RWPE2 (cell line): ENCODE data around the gene LCK.
A peak's percentile ranks its signal among the peaks of the same experiment; 100 is the strongest.
"Not testable (repeated sequence)": the region's sequence is repeated elsewhere in the genome, so short reads cannot be mapped to it uniquely, and the experiment has no call there.

ENCODE experiments used
- ATAC-seq: fragments of 200-7000 bp; cut with Tn5 transposase; 3 replicates; pipeline ENCODE4 v1.9.1; 2021; ENCODE audit warnings: low read depth
- DNase-seq: peaks from one replicate; pipeline ENCODE4 v3.0.0-alpha.2; 2020; ENCODE audit warnings: low spot score
- H3K27ac ChIP-seq: fragments of 450-650 bp; 2 replicates; pipeline ENCODE4 v1.5.1; 2017; ENCODE audit warnings: mild to moderate bottlenecking; ENCODE audit not compliant: poor library complexity, severe bottlenecking
- H3K27me3 ChIP-seq: fragments of 250-450 bp; sonication (Bioruptor Pico); 2 replicates; pipeline ENCODE4 v1.5.1; 2021; ENCODE audit warnings: mild to moderate bottlenecking, moderate library complexity; ENCODE audit not compliant: insufficient read depth, poor library complexity, severe bottlenecking
- H3K36me3 ChIP-seq: fragments of 250-450 bp; sonication (Bioruptor Pico); 2 replicates; pipeline ENCODE4 v1.5.1; 2020; ENCODE audit warnings: low read depth, mild to moderate bottlenecking, moderate library complexity
- H3K4me1 ChIP-seq: fragments of 250-450 bp; sonication (Bioruptor Pico); 2 replicates; pipeline ENCODE4 v1.5.1; 2021; ENCODE audit warnings: mild to moderate bottlenecking, moderate library complexity; ENCODE audit not compliant: insufficient read depth, poor library complexity, severe bottlenecking
- H3K4me3 ChIP-seq: fragments of 250-450 bp; sonication (Bioruptor Pico); 2 replicates; pipeline ENCODE4 v1.5.1; 2021; ENCODE audit warnings: mild to moderate bottlenecking, moderate library complexity; ENCODE audit not compliant: severe bottlenecking
- H3K9me3 ChIP-seq: fragments of 250-450 bp; sonication (Bioruptor Pico); 2 replicates; pipeline ENCODE4 v1.5.1; 2021; ENCODE audit warnings: mild to moderate bottlenecking, moderate library complexity; ENCODE audit not compliant: severe bottlenecking
- CTCF ChIP-seq: fragments of 450-650 bp; IDR thresholded peaks from one replicate; pipeline ENCODE4 v1.5.1; 2017; ENCODE audit warnings: mild to moderate bottlenecking, moderate library complexity; ENCODE audit not compliant: poor library complexity, severe bottlenecking

Gene LCK

GRCh38 chr1:32276032-32276782 lies 25.1 kb downstream of the LCK start:
- Histone ChIP-seq H3K27ac (no peak overlapping the region), H3K4me3 (no peak overlapping the region), H3K36me3 (no peaks in the 10 kb centered on the region), H3K4me1 (peaks cover 13% of the 10 kb centered on the region), H3K27me3 (no peaks in the 10 kb centered on the region), H3K9me3 (no peaks in the 10 kb centered on the region)
- DNase-seq (no peak), ATAC-seq (no peak)
- TF ChIP-seq CTCF: no peak

- not testable (repeated sequence) for DNase-seq, H3K4me1 ChIP-seq, H3K9me3 ChIP-seq, H3K27me3 ChIP-seq, H3K27ac ChIP-seq, ATAC-seq, H3K4me3 ChIP-seq, H3K36me3 ChIP-seq
Observed at GRCh38 chr1:32284777-32285176, 33.7 kb downstream of the LCK start.

- no peaks in the 10 kb centered on the region for H3K9me3 ChIP-seq
- DNase-seq (no peak), ATAC-seq (no peak)
- TF ChIP-seq CTCF: no peak
- H3K27me3 ChIP-seq: no peaks in the 10 kb centered on the region
- H3K36me3 ChIP-seq: no peaks in the 10 kb centered on the region
- H3K27ac ChIP-seq: no peak overlapping the region
- peaks cover 10% of the 10 kb centered on the region for H3K4me1 ChIP-seq
- H3K4me3 ChIP-seq: no peak overlapping the region
Observed at GRCh38 chr1:32285658-32286057, 34.6 kb downstream of the LCK start.

DNA sequence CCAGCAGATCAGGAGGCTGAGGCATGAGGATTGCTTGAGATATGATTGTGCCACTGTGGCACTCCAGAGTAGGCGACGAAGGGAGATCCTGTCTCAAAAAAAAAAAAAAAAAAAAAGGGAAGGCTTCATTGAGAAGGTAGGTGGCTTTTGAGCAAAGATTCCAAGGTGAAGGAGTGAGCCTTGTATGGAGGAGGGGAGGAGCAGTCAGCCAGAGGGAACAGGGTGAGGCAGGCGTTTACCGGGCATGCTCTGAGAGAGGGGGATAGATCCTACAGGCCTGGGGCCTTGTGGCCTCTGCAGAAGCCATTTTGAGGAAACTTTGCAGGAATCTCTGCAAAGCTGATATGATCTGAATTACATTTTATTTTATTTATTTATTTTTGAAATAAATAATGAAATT lies 35.7 kb downstream of the LCK start:
- H3K4me1 ChIP-seq: peaks cover 18% of the 10 kb centered on the region
- no peak overlapping the region for H3K4me3 ChIP-seq
- no peak for TF ChIP-seq CTCF
- H3K27ac ChIP-seq: no peak overlapping the region
- H3K27me3 ChIP-seq: no peaks in the 10 kb centered on the region
- ATAC-seq (no peak), DNase-seq (no peak)
- no peaks in the 10 kb centered on the region for H3K36me3 ChIP-seq
- H3K9me3 ChIP-seq: no peaks in the 10 kb centered on the region

DNA sequence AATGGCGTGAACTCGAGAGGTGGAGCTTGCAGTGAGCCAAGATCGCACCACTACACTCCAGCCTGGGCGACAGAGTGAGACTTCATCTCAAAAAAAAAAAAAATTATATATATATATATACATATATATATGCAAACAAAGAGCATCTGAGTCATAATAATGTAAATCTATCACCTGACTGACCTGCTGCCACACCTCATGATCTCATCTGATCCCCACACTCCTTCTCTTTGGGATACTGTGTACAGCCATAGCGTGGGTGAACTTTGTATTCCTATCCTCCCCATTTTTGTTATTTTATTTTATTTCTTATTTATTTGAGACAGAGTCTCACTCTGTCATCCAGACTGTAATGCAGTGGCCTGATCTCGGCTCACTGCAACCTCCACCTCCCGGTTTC lies 38.2 kb downstream of the LCK start:
- ATAC-seq: peak; percentile 52
- no peaks in the 10 kb centered on the region for H3K27me3 ChIP-seq
- H3K27ac ChIP-seq: peak overlapping the region; percentile 78
- no peak overlapping the region for H3K4me3 ChIP-seq
- H3K36me3 ChIP-seq: no peaks in the 10 kb centered on the region
- peaks cover 18% of the 10 kb centered on the region for H3K4me1 ChIP-seq
- H3K9me3 ChIP-seq: no peaks in the 10 kb centered on the region
- DNase-seq: no peak
- no peak for TF ChIP-seq CTCF
